Activated CD8-positive, alpha-beta memory T cell treated with anti-CD3 and anti-CD28 coated beads for 1 hour (primary cell): ENCODE measurements around the gene GLYATL1B.

Experiments used
- DNase-seq, 2 donors: peaks; one replicate each; pipeline ENCODE4 v3.0.0-alpha.2; 2020; ENCODE audit warnings: low read depth in 1 of 2; ENCODE audit errors: extremely low read depth in 1 of 2

GLYATL1B gene

DNA sequence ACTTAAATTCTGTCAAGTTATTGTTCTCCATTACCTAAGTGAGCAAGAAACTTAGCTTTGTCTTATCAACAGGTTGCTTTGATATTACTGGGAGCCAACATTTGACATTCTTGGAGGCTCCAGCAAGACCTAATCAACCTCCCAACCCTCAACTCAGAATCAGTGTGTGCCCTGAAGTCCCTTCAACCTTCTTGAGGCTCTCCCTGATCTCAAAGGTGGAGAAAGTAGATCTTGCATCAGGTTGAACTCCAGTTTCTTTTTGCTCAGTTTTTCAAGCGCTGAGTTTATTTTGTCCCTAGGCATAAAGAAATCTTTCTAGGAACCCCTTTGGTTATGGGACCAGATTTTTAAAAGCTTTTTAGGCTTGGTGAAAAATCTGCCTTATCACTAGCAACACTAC, 58.0 kb downstream of the GLYATL1B start:
- DNase-seq = no peak
